ENCODE results near the gene NELFCD. TPM values are rescaled to one million over a fixed set of nuclear protein-coding genes. Genes with fewer than 3 reads are reported as not detected.

The NELFCD gene
- total RNA-seq, 2 donors from 2014 or later, result 55.0 to 85.2 TPM

GRCh38 chr20:59002388-59002787, 21.3 kb downstream of the NELFCD start:
- H3K4me1 ChIP-seq (replicated peaks), result peaks cover 7% of the 10 kb centered on the region
- DNase-seq (ENCODE audit: low spot score), result no peak
- H3K4me3 ChIP-seq, result no peak overlapping the region
- peaks cover 2 to 12% of the 10 kb centered on the region in 2 donors for H3K36me3 ChIP-seq
- intact Hi-C loops (cut with DNase I), result no loop called here
- TF ChIP-seq CTCF (IDR thresholded peaks at IDR 0.05), result no peak
- no peak for TF ChIP-seq POLR2AphosphoS5 (IDR thresholded peaks at IDR 0.05)
- no peak for TF ChIP-seq POLR2A (IDR thresholded peaks at IDR 0.05)
- no peaks in the 10 kb centered on the region for H3K27me3 ChIP-seq (replicated peaks; ENCODE audit: insufficient read depth)
- no peaks in the 10 kb centered on the region for H3K9me3 ChIP-seq
- WGBS, result 92% methylated on average over 7 of the region's 8 CpGs
- no peak overlapping the region for H3K27ac ChIP-seq

- intact Hi-C loops (cut with DNase I), result no loop called here
Observed at GRCh38 chr20:59002874-59003399, 21.9 kb downstream of the NELFCD start.

GRCh38 chr20:59003836-59004492, 22.9 kb downstream of the NELFCD start:
- DNase-seq (ENCODE audit: low spot score), result no peak
- Histone ChIP-seq H3K4me1 (replicated peaks) (peaks cover 7% of the 10 kb centered on the region), H3K27ac (no peak overlapping the region), H3K27me3 (replicated peaks; ENCODE audit: insufficient read depth) (no peaks in the 10 kb centered on the region), H3K9me3 (no peaks in the 10 kb centered on the region), H3K36me3 (peaks cover 0 to 12% of the 10 kb centered on the region in 2 donors), H3K4me3 (no peak overlapping the region)
- WGBS, result 82% methylated on average over 16 of the region's 16 CpGs
- TF ChIP-seq POLR2A (IDR thresholded peaks at IDR 0.05), result no peak
- no peak for TF ChIP-seq CTCF (IDR thresholded peaks at IDR 0.05)
- no peak for TF ChIP-seq POLR2AphosphoS5 (IDR thresholded peaks at IDR 0.05)
- intact Hi-C loops (cut with DNase I), result no loop called here

More at GRCh38 chr20:59002874-59003399, 21.9 kb downstream of the NELFCD start:
- Histone ChIP-seq H3K36me3 (peaks cover 2 to 12% of the 10 kb centered on the region in 2 donors), H3K9me3 (no peaks in the 10 kb centered on the region), H3K4me3 (no peak overlapping the region), H3K27me3 (replicated peaks; ENCODE audit: insufficient read depth) (no peaks in the 10 kb centered on the region), H3K4me1 (replicated peaks) (peaks cover 7% of the 10 kb centered on the region), H3K27ac (no peak overlapping the region)
- 88% methylated on average over 17 of the region's 17 CpGs for WGBS
- TF ChIP-seq CTCF (IDR thresholded peaks at IDR 0.05) (no peak), POLR2AphosphoS5 (IDR thresholded peaks at IDR 0.05) (no peak), POLR2A (IDR thresholded peaks at IDR 0.05) (no peak)
- DNase-seq (ENCODE audit: low spot score), result no peak

GRCh38 chr20:59004493-59004762, 23.4 kb downstream of the NELFCD start:
- no peak for DNase-seq (ENCODE audit: low spot score)
- H3K36me3 ChIP-seq, result peaks cover 0 to 8% of the 10 kb centered on the region in 2 donors
- intact Hi-C loops (cut with DNase I), result no loop called here
- no peaks in the 10 kb centered on the region for H3K27me3 ChIP-seq (replicated peaks; ENCODE audit: insufficient read depth)
- TF ChIP-seq CTCF (IDR thresholded peaks at IDR 0.05) (no peak), POLR2AphosphoS5 (IDR thresholded peaks at IDR 0.05) (no peak), POLR2A (IDR thresholded peaks at IDR 0.05) (no peak)
- WGBS, result 67% methylated on average over 4 of the region's 4 CpGs
- no peak overlapping the region for H3K27ac ChIP-seq
- H3K4me3 ChIP-seq, result no peak overlapping the region
- peaks cover 7% of the 10 kb centered on the region for H3K4me1 ChIP-seq (replicated peaks)
- H3K9me3 ChIP-seq, result no peaks in the 10 kb centered on the region
